H9 (cell line): ENCODE results near the gene SEMA4A. TPM values are rescaled to one million over a fixed set of nuclear protein-coding genes. Genes with fewer than 3 reads are reported as not detected.

Experiments used
- DNase-seq: peaks from one replicate; pipeline ENCODE4 v3.0.0-alpha.2; 2017
- H2AFZ ChIP-seq: one replicate; pipeline ENCODE4 v1.6.1; 2013; ENCODE audit warnings: mild to moderate bottlenecking, low read length, control low read depth, moderate library complexity
- H2AK5ac ChIP-seq: 2 replicates; pipeline ENCODE4 v1.6.1; 2013; ENCODE audit warnings: low read length, control low read depth, mixed read lengths; ENCODE audit not compliant: insufficient read length
- H2BK120ac ChIP-seq: one replicate; pipeline ENCODE4 v1.6.1; 2013; ENCODE audit warnings: low read depth, mild to moderate bottlenecking, low read length, control low read depth, inconsistent platforms; ENCODE audit not compliant: poor library complexity, severe bottlenecking
- H2BK12ac ChIP-seq: 2 replicates; pipeline ENCODE4 v1.6.1; 2013; ENCODE audit warnings: low read length, control low read depth, mixed read lengths, low read depth; ENCODE audit not compliant: insufficient read length
- H2BK15ac ChIP-seq: 2 replicates; pipeline ENCODE4 v1.6.1; 2013; ENCODE audit warnings: low read depth, low read length, control low read depth
- H2BK20ac ChIP-seq: one replicate; pipeline ENCODE4 v1.6.1; 2013; ENCODE audit warnings: low read depth, mild to moderate bottlenecking, low read length, control low read depth, inconsistent platforms; ENCODE audit not compliant: poor library complexity, severe bottlenecking
- H2BK5ac ChIP-seq: 2 replicates; pipeline ENCODE4 v1.6.1; 2013; ENCODE audit warnings: low read length, control low read depth, mixed read lengths; ENCODE audit not compliant: insufficient read length
- H3K14ac ChIP-seq: 2 replicates; pipeline ENCODE4 v1.6.1; 2013; ENCODE audit warnings: low read length, control low read depth; ENCODE audit not compliant: insufficient read depth
- H3K18ac ChIP-seq: 2 replicates; pipeline ENCODE4 v1.6.1; 2013; ENCODE audit warnings: low read depth, mild to moderate bottlenecking, mixed read lengths, low read length, control low read depth; ENCODE audit not compliant: insufficient read length
- H3K23ac ChIP-seq: 2 replicates; pipeline ENCODE4 v1.6.1; 2013; ENCODE audit warnings: low read length, control low read depth, mixed read lengths, low read depth; ENCODE audit not compliant: insufficient read length
- H3K23me2 ChIP-seq: 2 replicates; pipeline ENCODE4 v1.6.1; 2013; ENCODE audit warnings: low read depth, mild to moderate bottlenecking, mixed read lengths, low read length, control low read depth; ENCODE audit not compliant: insufficient read length, poor library complexity, severe bottlenecking
- H3K27ac ChIP-seq: 2 replicates; pipeline ENCODE4 v1.5.1; 2013; ENCODE audit warnings: low read length, control low read depth, mixed read lengths, low read depth; ENCODE audit not compliant: insufficient read length
- H3K27me3 ChIP-seq: 2 replicates; pipeline ENCODE4 v1.6.1; 2013; ENCODE audit warnings: low read length, control low read depth, inconsistent platforms; ENCODE audit not compliant: insufficient read depth
- H3K4ac ChIP-seq: 2 replicates; pipeline ENCODE4 v1.6.1; 2013; ENCODE audit warnings: low read depth, mild to moderate bottlenecking, control low read depth, inconsistent platforms, low read length, moderate library complexity
- H3K4me1 ChIP-seq: 2 replicates; pipeline ENCODE4 v1.6.1; 2013; ENCODE audit warnings: low read length, control low read depth, inconsistent platforms; ENCODE audit not compliant: insufficient read depth
- H3K4me2 ChIP-seq: 2 replicates; pipeline ENCODE4 v1.6.1; 2013; ENCODE audit warnings: low read length, control low read depth, mixed read lengths; ENCODE audit not compliant: insufficient read length, insufficient read depth
- H3K56ac ChIP-seq: 2 replicates; pipeline ENCODE4 v1.6.1; 2013; ENCODE audit warnings: low read depth, mild to moderate bottlenecking, mixed read lengths, low read length, control low read depth; ENCODE audit not compliant: insufficient read length
- H3K79me1 ChIP-seq: 2 replicates; pipeline ENCODE4 v1.6.1; 2013; ENCODE audit warnings: low read depth, mild to moderate bottlenecking, moderate library complexity, low read length, control low read depth, inconsistent platforms; ENCODE audit not compliant: insufficient read depth, poor library complexity, severe bottlenecking
- H3K79me2 ChIP-seq: 2 replicates; pipeline ENCODE4 v1.6.1; 2013; ENCODE audit warnings: low read length, control low read depth, inconsistent platforms; ENCODE audit not compliant: insufficient read depth
- H3K9ac ChIP-seq: 2 replicates; pipeline ENCODE4 v1.6.1; 2013; ENCODE audit warnings: low read length, control low read depth, mixed read lengths; ENCODE audit not compliant: insufficient read length; ENCODE audit errors: extremely low read depth
- H3K9me3 ChIP-seq: one replicate; pipeline ENCODE4 v1.6.1; 2013; ENCODE audit warnings: low read depth, low read length, inconsistent platforms; ENCODE audit not compliant: control insufficient read depth
- H3T11ph ChIP-seq: one replicate; pipeline ENCODE4 v1.6.1; 2013; ENCODE audit warnings: mild to moderate bottlenecking, low read length, control low read depth, inconsistent platforms
- H4K20me1 ChIP-seq: one replicate; pipeline ENCODE4 v1.6.1; 2013; ENCODE audit not compliant: control insufficient read depth, insufficient read length, insufficient read depth
- H4K5ac ChIP-seq: 2 replicates; pipeline ENCODE4 v1.6.1; 2013; ENCODE audit warnings: low read depth, mild to moderate bottlenecking, mixed read lengths, low read length, control low read depth; ENCODE audit not compliant: insufficient read length
- H4K8ac ChIP-seq: replicated peaks from 2 replicates; pipeline ENCODE4 v1.6.1; 2013; ENCODE audit warnings: low read length, control low read depth, mixed read lengths, low read depth; ENCODE audit not compliant: insufficient read length
- H4K91ac ChIP-seq: 2 replicates; pipeline ENCODE4 v1.6.1; 2013; ENCODE audit warnings: low read depth, mild to moderate bottlenecking, moderate library complexity, mixed read lengths, low read length, control low read depth; ENCODE audit not compliant: insufficient read length
- H3K27ac Mint-ChIP-seq, 3 experiments: 2 replicates in 2 of 3; 3 replicates in 1 of 3; pipeline ENCODE4 v1.8.0; 2020 to 2021; ENCODE audit warnings: mixed read lengths in 3 of 3, mild to moderate bottlenecking in 1 of 3, moderate library complexity in 1 of 3
- H3K27me3 Mint-ChIP-seq: 2 replicates; pipeline ENCODE4 v1.8.0; 2021; ENCODE audit warnings: low read depth, mild to moderate bottlenecking, moderate library complexity, mixed read lengths
- H3K36me3 Mint-ChIP-seq, 3 experiments: 2 replicates in 2 of 3; 3 replicates in 1 of 3; pipeline ENCODE4 v1.8.0; 2020 to 2021; ENCODE audit warnings: low read depth in 3 of 3, mixed read lengths in 3 of 3; ENCODE audit not compliant: insufficient read depth in 1 of 3
- H3K4me1 Mint-ChIP-seq, 2 experiments: 2 replicates each; pipeline ENCODE4 v1.8.0; 2020; ENCODE audit warnings: mixed read lengths in 2 of 2
- H3K4me3 Mint-ChIP-seq, 2 experiments: 2 replicates in 1 of 2; 3 replicates in 1 of 2; pipeline ENCODE4 v1.8.0; 2020 to 2021; ENCODE audit warnings: mild to moderate bottlenecking in 2 of 2, mixed read lengths in 2 of 2, moderate library complexity in 1 of 2
- H3K9me3 Mint-ChIP-seq, 2 experiments: 2 replicates in 1 of 2; 3 replicates in 1 of 2; pipeline ENCODE4 v1.8.0; 2020; ENCODE audit warnings: mild to moderate bottlenecking in 2 of 2, mixed read lengths in 2 of 2, moderate library complexity in 1 of 2
- WGBS: extraction: QIAGEN DNeasy Blood & Tissue Kit; methylation state at CpG from one replicate; pipeline ENCODE4 v1.1.7; 2013; ENCODE audit warnings: missing lambda C conversion rate, low lambda C conversion rate, mixed read lengths; ENCODE audit not compliant: insufficient read length; ENCODE audit errors: extremely low coverage; 5-methylcytosine and 5-hydroxymethylcytosine counted together
- total RNA-seq: library from RNA; stranded (reverse); gene quantifications from 2 replicates; pipeline ENCODE4 v1.2.1, GENCODE V29; 2021
- TF ChIP-seq, protein P1 (sequence below): fragments of 200-600 bp; sonication (generic); conservative IDR thresholded peaks from 3 replicates; pipeline ENCODE4 v1.8.0; 2021; ENCODE audit warnings: antibody characterized with exemption, mild to moderate bottlenecking

SEMA4A gene
- total RNA-seq, 1 experiment from 2014 or later, result 11.1 TPM

DNA sequence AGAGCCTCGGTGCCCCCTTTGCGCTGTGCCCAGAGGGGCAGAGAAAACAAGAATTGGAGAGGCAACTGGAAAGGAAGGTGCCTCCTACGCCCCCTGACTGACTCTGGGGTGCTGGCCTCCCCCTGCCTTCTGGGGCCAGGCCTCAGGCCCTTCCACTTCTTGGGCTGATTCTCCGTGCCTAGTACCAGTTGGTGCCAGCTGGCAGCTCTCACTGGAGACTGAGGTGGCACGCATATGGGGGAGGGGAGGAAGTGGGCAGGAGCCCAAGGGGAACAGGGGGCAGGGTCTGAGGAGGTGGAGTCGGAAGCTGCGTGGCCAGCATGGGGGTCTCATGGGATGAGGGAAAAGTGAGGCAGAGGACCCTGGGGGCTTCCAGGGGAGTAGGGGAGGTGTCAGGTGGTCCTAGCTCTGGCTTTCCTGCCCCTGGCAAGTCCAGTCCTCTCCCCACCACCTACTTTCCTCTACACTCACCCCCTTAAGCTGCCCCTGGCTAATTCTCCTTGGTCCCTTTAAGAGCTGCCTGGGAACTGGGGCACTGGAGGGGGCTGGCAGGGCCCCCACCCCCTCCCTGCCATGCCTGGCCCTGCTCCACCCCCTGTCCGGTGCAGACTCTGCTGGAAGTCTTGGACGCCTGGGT is 6.5 kb upstream of the SEMA4A start:
- H3K27me3 Mint-ChIP-seq, result no peaks in the 10 kb centered on the region; the same call in 1 of the 2 replicates
- Histone ChIP-seq H4K91ac (no peak overlapping the region), H3K23ac (no peak overlapping the region), H2BK5ac (no peak overlapping the region), H3K4me2 (no peak overlapping the region), H2BK120ac (no peak overlapping the region), H2BK12ac (no peak overlapping the region), H3K79me1 (no peaks in the 10 kb centered on the region), H4K8ac (no peak overlapping the region), H3K9ac (no peak overlapping the region), H2BK20ac (no peak overlapping the region), H3K9me3 (no peaks in the 10 kb centered on the region), H3K18ac (peak overlapping the region; percentile 27), H3K14ac (peak overlapping the region; percentile 25; the same call in 1 of the 2 replicates), H3K4ac (no peak overlapping the region), H3K27me3 (no peaks in the 10 kb centered on the region), H4K5ac (no peak overlapping the region), H2AK5ac (no peak overlapping the region), H3K23me2 (no peaks in the 10 kb centered on the region), H3K4me1 (peaks cover 23% of the 10 kb centered on the region), H2AFZ (no peak overlapping the region), H4K20me1 (no peaks in the 10 kb centered on the region), H3K79me2 (no peaks in the 10 kb centered on the region), H2BK15ac (no peak overlapping the region), H3K27ac (no peak overlapping the region), H3K56ac (no peak overlapping the region), H3T11ph (no peak overlapping the region)
- TF ChIP-seq, protein P1, sequence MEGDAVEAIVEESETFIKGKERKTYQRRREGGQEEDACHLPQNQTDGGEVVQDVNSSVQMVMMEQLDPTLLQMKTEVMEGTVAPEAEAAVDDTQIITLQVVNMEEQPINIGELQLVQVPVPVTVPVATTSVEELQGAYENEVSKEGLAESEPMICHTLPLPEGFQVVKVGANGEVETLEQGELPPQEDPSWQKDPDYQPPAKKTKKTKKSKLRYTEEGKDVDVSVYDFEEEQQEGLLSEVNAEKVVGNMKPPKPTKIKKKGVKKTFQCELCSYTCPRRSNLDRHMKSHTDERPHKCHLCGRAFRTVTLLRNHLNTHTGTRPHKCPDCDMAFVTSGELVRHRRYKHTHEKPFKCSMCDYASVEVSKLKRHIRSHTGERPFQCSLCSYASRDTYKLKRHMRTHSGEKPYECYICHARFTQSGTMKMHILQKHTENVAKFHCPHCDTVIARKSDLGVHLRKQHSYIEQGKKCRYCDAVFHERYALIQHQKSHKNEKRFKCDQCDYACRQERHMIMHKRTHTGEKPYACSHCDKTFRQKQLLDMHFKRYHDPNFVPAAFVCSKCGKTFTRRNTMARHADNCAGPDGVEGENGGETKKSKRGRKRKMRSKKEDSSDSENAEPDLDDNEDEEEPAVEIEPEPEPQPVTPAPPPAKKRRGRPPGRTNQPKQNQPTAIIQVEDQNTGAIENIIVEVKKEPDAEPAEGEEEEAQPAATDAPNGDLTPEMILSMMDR, result no peak
- WGBS, result no CpG with 5 or more reads among the region's 9 CpGs
- H3K27ac Mint-ChIP-seq, result peak overlapping the region; percentile 75 to 95 (median 93)
- no peak for DNase-seq
- H3K9me3 Mint-ChIP-seq, result no peaks in the 10 kb centered on the region
- H3K4me1 Mint-ChIP-seq, result peaks cover 57 to 60% of the 10 kb centered on the region in 2 experiments
- H3K36me3 Mint-ChIP-seq, result no peaks in the 10 kb centered on the region
- peak overlapping the region; percentile 46 to 64; a peak in 3 of 5 replicates for H3K4me3 Mint-ChIP-seq
